Spinal cord (tissue), 10 donors: ENCODE data around the gene AUTS2. TPM values are rescaled to one million over a fixed set of nuclear protein-coding genes. Genes with fewer than 3 reads are reported as not detected.

Experiments
- DNase-seq, 6 donors: peaks; one replicate each; pipeline versions ENCODE4 v3.0.0 to v3.0.0-alpha.2; 2013 to 2015; ENCODE audit warnings: low spot score in 6 of 6, low read depth in 4 of 6
- H3K27ac ChIP-seq: one replicate; pipeline ENCODE4 v1.5.1; 2013; ENCODE audit warnings: low read depth, low read length, control low read depth
- H3K27me3 ChIP-seq: one replicate; pipeline ENCODE4 v1.6.1; 2013; ENCODE audit warnings: low read length; ENCODE audit not compliant: control insufficient read depth, insufficient read depth
- H3K36me3 ChIP-seq: one replicate; pipeline ENCODE4 v1.6.1; 2013; ENCODE audit warnings: low read length; ENCODE audit not compliant: control insufficient read depth, insufficient read depth
- H3K4me1 ChIP-seq: one replicate; pipeline ENCODE4 v1.6.1; 2013; ENCODE audit warnings: low read length; ENCODE audit not compliant: control insufficient read depth, insufficient read depth
- H3K4me3 ChIP-seq: one replicate; pipeline ENCODE4 v1.5.1; 2013; ENCODE audit warnings: low read depth, low read length, control low read depth
- H3K9me3 ChIP-seq: one replicate; pipeline ENCODE4 v1.6.1; 2013; ENCODE audit warnings: low read length; ENCODE audit not compliant: control insufficient read depth, insufficient read depth
- WGBS: methylation state at CpG from one replicate; pipeline ENCODE4 v1.1.5; 2013; ENCODE audit warnings: missing lambda C conversion rate; ENCODE audit not compliant: insufficient coverage; 5-methylcytosine and 5-hydroxymethylcytosine counted together
- polyA plus RNA-seq, 2 donors: library from polyadenylated mRNA; unstranded; fragments of 120-200 nt; gene quantifications; one replicate each; pipeline ENCODE4 v1.2.1, GENCODE V29; 2013; ENCODE audit not compliant: insufficient read length in 2 of 2
- total RNA-seq, 2 donors: library from RNA; depleted of rRNA in 1 of 2; stranded (reverse); fragments of 120-200 nt in 1 of 2; fragments of >200 nt in 1 of 2; gene quantifications; one replicate each; pipeline versions ENCODE4 v1.2.3 to v1.2.4, GENCODE V29; 2013 to 2014
- donor health status: healthy.

AUTS2 gene
- total and polyA plus RNA-seq, 4 donors = 56.2 to 214 (median 135) TPM

- no peak for DNase-seq
Measured at GRCh38 chr7:70114806-70115205, 516.5 kb downstream of the AUTS2 start.

DNA sequence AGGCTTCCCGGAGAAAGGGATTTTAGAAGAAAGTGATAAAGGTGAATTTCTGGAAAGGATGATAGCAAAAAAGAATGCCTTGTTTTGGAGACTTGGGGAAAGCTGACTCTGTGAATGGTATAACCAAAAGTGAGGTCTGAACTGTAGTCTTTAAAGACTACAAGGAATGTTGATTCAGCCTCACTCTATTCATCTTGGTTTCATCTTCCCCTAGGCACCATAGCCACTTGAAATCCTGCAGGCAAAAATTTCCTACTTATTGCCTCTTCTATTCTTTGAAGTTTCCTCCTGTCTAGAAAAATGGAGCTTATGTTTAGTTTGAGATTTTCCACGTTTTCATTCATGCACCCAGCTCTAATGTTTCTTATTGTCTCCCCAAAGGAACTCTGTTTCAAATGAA, 518.0 kb downstream of the AUTS2 start:
- no peak for DNase-seq
- Histone ChIP-seq H3K27ac (no peak overlapping the region), H3K9me3 (no peaks in the 10 kb centered on the region), H3K36me3 (peaks cover 5% of the 10 kb centered on the region), H3K4me3 (no peak overlapping the region), H3K4me1 (no peaks in the 10 kb centered on the region), H3K27me3 (no peaks in the 10 kb centered on the region)
- 62% methylated on average over 2 of the region's 2 CpGs for WGBS

More at GRCh38 chr7:70114806-70115205, 516.5 kb downstream of the AUTS2 start:
- no peak overlapping the region for H3K27ac ChIP-seq
- H3K4me1 ChIP-seq = no peaks in the 10 kb centered on the region
- H3K36me3 ChIP-seq = peaks cover 5% of the 10 kb centered on the region
- no peak overlapping the region for H3K4me3 ChIP-seq
- no peaks in the 10 kb centered on the region for H3K27me3 ChIP-seq
- H3K9me3 ChIP-seq = no peaks in the 10 kb centered on the region
- 100% methylated on average over 1 of the region's 2 CpGs for WGBS

- Histone ChIP-seq H3K9me3 (peaks cover 2% of the 10 kb centered on the region), H3K4me1 (no peaks in the 10 kb centered on the region), H3K27ac (no peak overlapping the region), H3K4me3 (no peak overlapping the region), H3K36me3 (peaks cover 5% of the 10 kb centered on the region), H3K27me3 (no peaks in the 10 kb centered on the region)
- DNase-seq = no peak
- WGBS = no CpG with 5 or more reads among the region's 1 CpG
Measured at GRCh38 chr7:70116867-70117266, 518.6 kb downstream of the AUTS2 start.

- no peaks in the 10 kb centered on the region for H3K4me1 ChIP-seq
- H3K9me3 ChIP-seq = peaks cover 5% of the 10 kb centered on the region
- H3K27me3 ChIP-seq = no peaks in the 10 kb centered on the region
- no peak overlapping the region for H3K27ac ChIP-seq
- H3K4me3 ChIP-seq = no peak overlapping the region
- H3K36me3 ChIP-seq = peaks cover 5% of the 10 kb centered on the region
- DNase-seq = peak in 1 of 6 donors; percentile 59
- WGBS = no CpG with 5 or more reads among the region's 1 CpG
Measured at GRCh38 chr7:70120851-70121250, 522.6 kb downstream of the AUTS2 start.

DNA sequence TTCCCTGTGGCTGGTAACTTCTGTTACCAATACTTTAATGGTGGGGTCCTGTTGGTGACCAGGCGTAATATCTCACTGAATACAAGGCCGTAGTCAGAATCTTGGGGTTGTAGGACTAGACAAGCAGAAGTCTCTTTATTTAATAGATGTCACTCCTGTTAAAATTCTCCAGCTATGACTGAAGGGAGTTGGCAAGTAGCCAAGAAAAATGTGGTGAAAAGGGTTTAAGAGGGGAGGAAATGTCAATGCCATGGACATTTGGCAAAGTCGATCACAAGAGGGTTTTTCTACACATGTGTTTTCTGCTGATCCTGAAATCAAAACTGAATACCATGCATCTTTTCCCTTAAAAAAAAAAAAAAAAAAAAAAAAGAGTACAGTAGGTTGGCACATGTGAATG, 533.5 kb downstream of the AUTS2 start:
- Histone ChIP-seq H3K9me3 (no peaks in the 10 kb centered on the region), H3K27me3 (no peaks in the 10 kb centered on the region), H3K4me1 (no peaks in the 10 kb centered on the region), H3K27ac (no peak overlapping the region), H3K4me3 (no peak overlapping the region), H3K36me3 (no peaks in the 10 kb centered on the region)
- no peak for DNase-seq
- WGBS = no CpG with 5 or more reads among the region's 3 CpGs

DNA sequence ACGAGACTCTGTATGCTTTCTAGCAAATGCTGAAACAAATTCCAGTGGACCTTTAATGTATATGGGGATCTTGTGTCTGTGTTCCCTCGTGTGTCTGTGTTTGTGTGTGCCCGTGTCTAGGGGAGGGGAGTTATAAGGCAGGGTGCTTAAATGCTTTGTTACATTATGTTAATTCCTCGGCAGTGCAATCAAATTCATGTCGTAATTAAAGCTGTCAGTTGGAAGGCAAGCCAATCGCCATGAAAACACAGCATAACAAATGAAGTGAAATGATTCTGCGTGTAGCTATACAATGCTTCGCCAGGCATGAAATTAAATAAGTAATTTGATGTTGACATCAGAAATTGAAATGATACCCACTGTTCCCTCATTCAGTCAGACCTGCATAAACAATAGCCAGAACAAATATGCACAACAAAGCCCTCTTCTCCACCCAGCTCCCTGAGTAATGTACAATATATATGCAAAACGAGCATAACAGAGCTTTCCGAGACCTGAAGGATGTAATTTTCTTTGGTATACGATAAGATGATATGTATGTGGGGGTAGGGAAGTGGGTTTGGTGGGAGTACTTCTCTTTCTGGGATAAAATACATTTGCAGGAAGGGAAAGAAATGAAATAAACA, 534.1 kb downstream of the AUTS2 start:
- H3K4me1 ChIP-seq = no peaks in the 10 kb centered on the region
- no peak overlapping the region for H3K27ac ChIP-seq
- H3K27me3 ChIP-seq = no peaks in the 10 kb centered on the region
- peak in 2 of 6 donors; percentile 89 to 92 for DNase-seq
- 47% methylated on average over 4 of the region's 11 CpGs for WGBS
- no peaks in the 10 kb centered on the region for H3K36me3 ChIP-seq
- no peak overlapping the region for H3K4me3 ChIP-seq
- no peaks in the 10 kb centered on the region for H3K9me3 ChIP-seq

DNA sequence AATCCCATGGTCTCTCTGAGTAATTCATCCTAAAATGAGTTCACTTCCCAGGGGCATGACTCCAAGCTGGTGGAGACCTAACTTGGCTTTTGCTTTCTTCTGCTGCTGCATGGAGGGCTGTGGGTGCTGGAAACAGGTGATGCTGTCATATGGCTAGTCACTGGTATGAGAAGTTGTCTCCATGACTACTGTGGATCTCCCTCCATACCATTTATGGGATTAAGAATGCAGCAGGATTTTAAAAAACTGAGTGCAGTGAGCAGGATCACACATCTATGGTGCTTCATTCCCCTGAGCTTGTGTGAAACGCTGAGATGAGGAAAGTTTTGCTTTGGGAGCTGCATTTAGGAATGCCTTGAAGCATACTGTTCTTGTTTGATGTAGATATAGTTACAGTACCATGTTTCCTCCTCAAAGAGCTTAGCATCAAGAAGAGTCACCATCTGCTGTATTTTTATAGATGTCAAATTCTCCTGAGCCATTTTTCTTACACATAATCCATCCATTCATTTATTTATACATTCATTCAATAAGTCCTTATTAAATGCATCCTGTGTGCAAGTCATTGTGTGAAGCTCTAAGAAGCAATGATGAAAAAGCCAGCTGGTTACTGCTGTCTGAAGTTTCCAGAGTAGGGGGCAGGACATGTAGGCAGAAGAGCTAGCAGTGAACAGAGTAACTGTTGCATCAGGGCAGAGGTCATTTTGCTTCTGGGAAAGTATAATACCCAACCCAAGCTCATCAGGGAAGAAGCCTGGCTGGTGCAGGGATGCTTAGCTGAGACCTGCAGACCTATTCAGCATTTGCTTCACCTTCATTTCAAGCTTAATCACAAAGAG, 534.8 kb downstream of the AUTS2 start:
- DNase-seq = peak in 2 of 6 donors; percentile 55 to 58
- Histone ChIP-seq H3K27ac (no peak overlapping the region), H3K4me1 (no peaks in the 10 kb centered on the region), H3K9me3 (no peaks in the 10 kb centered on the region), H3K4me3 (no peak overlapping the region), H3K36me3 (no peaks in the 10 kb centered on the region), H3K27me3 (no peaks in the 10 kb centered on the region)
- WGBS = no CpG with 5 or more reads among the region's 1 CpG

- 56% methylated on average over 4 of the region's 8 CpGs for WGBS
- Histone ChIP-seq H3K36me3 (no peaks in the 10 kb centered on the region), H3K27ac (no peak overlapping the region), H3K27me3 (no peaks in the 10 kb centered on the region), H3K4me3 (no peak overlapping the region), H3K9me3 (no peaks in the 10 kb centered on the region), H3K4me1 (no peaks in the 10 kb centered on the region)
- DNase-seq = peak in 2 of 6 donors; percentile 63 to 87
Measured at GRCh38 chr7:70134029-70134770, 535.9 kb downstream of the AUTS2 start.

DNA sequence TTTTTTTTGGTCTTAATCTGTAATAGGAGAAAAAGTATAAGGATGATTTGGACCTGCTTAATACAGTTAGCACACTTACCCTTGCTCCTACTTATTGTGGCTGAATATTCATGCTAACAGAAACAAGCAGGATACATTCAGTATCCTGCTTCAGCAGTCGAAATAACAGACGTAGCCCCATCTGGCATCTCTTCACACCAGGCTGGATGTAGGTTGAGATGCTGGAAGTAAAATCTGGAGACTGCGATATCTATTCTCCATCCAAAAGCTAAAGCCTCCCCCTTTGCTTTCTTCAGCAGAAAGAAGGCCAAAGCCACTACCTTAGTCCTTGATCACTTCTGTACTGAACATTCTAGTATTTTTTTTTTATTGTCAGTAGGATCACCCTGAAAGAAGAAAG, 537.4 kb downstream of the AUTS2 start:
- Histone ChIP-seq H3K36me3 (no peaks in the 10 kb centered on the region), H3K4me3 (no peak overlapping the region), H3K27me3 (no peaks in the 10 kb centered on the region), H3K27ac (no peak overlapping the region), H3K9me3 (no peaks in the 10 kb centered on the region), H3K4me1 (no peaks in the 10 kb centered on the region)
- peak in 2 of 6 donors; percentile 65 to 95 for DNase-seq
- no CpG with 5 or more reads among the region's 3 CpGs for WGBS
